Measurements from ENCODE around the gene SPON1.
"Not testable (repeated sequence)": the region's sequence is repeated elsewhere in the genome, so short reads cannot be mapped to it uniquely, and the experiment has no call there.

SPON1 gene

GRCh38 chr11:14136561-14136960 lies 174.0 kb downstream of the SPON1 start:
- DNase-seq, result no peak

GRCh38 chr11:14137284-14137683 lies 174.8 kb downstream of the SPON1 start:
- DNase-seq, result no peak

- DNase-seq, result no peak
These were observed 178.5 kb downstream of the SPON1 start for GRCh38 chr11:14140991-14141390.

GRCh38 chr11:14141676-14142075 lies 179.2 kb downstream of the SPON1 start:
- no peak for DNase-seq

GRCh38 chr11:14144934-14145333 lies 182.4 kb downstream of the SPON1 start:
- no peak for DNase-seq

GRCh38 chr11:14148653-14149273 lies 186.2 kb downstream of the SPON1 start:
- peak; percentile 42 for DNase-seq

GRCh38 chr11:14149683-14150082 lies 187.2 kb downstream of the SPON1 start:
- no peak for DNase-seq

GRCh38 chr11:14150878-14151277 lies 188.4 kb downstream of the SPON1 start:
- no peak for DNase-seq

GRCh38 chr11:14154103-14154502 lies 191.6 kb downstream of the SPON1 start:
- DNase-seq, result not testable (repeated sequence)

- no peak for DNase-seq
These were observed 195.9 kb downstream of the SPON1 start for GRCh38 chr11:14158393-14158792.

- DNase-seq, result no peak
These were observed 201.1 kb downstream of the SPON1 start for GRCh38 chr11:14163576-14163975.

GRCh38 chr11:14173679-14174078 lies 211.2 kb downstream of the SPON1 start:
- DNase-seq, result not testable (repeated sequence)

- DNase-seq, result no peak
These were observed 216.7 kb downstream of the SPON1 start for GRCh38 chr11:14179116-14179820.

- no peak for DNase-seq
These were observed 218.6 kb downstream of the SPON1 start for GRCh38 chr11:14181121-14181520.

- no peak for DNase-seq
These were observed 220.4 kb downstream of the SPON1 start for GRCh38 chr11:14182833-14183364.

GRCh38 chr11:14184028-14184940 lies 221.8 kb downstream of the SPON1 start:
- DNase-seq, result no peak

GRCh38 chr11:14185461-14185860 lies 222.9 kb downstream of the SPON1 start:
- DNase-seq, result no peak

GRCh38 chr11:14186046-14186775 lies 223.7 kb downstream of the SPON1 start:
- no peak for DNase-seq

- DNase-seq, result no peak
These were observed 227.4 kb downstream of the SPON1 start for GRCh38 chr11:14189874-14190273.

- no peak for DNase-seq
These were observed 228.7 kb downstream of the SPON1 start for GRCh38 chr11:14190992-14191778.

- DNase-seq, result no peak
These were observed 231.1 kb downstream of the SPON1 start for GRCh38 chr11:14193644-14194043.

Data from NCI-H2081 treated with DMSO at 0.1 percent for 48 hours (cell line).